ENCODE results near the gene ETS1. TPM values are rescaled to one million over a fixed set of nuclear protein-coding genes. Genes with fewer than 3 reads are reported as not detected.
A peak's percentile ranks its signal among the peaks of the same experiment; 100 is the strongest.

The ETS1 gene
- total RNA-seq, 1 donor from 2014 or later, result 115 TPM

DNA sequence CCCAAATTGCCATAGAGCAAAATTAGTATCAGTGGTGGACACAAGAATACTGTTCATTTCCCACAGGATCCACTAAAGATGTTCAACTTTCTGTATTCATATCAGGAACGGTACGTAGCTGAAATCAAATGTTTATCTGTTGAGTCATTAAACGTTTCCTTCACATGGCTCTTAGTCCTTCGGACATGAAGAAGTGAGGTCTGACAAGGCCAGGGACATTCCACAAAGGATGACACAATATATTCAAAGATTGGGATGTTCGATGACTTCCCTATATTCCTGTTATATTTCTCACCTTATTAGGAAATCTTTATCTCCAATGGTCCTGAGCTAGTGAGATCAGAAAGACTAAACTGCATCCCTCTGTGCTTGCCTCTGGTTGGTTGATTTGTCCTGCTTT is 129.0 kb downstream of the ETS1 start:
- Mint-ChIP-seq H3K27me3 (ENCODE audit: low read depth) (no peaks in the 10 kb centered on the region), H3K4me1 (ENCODE audit: low read depth) (peaks cover 51% of the 10 kb centered on the region), H3K36me3 (ENCODE audit: low read depth) (peaks cover 44% of the 10 kb centered on the region), H3K4me3 (ENCODE audit: unreplicated experiment) (no peak overlapping the region), H3K9me3 (ENCODE audit: low read depth) (no peaks in the 10 kb centered on the region), H3K27ac (ENCODE audit: unreplicated experiment) (peak overlapping the region; percentile 85)
- TF ChIP-seq, protein P1, sequence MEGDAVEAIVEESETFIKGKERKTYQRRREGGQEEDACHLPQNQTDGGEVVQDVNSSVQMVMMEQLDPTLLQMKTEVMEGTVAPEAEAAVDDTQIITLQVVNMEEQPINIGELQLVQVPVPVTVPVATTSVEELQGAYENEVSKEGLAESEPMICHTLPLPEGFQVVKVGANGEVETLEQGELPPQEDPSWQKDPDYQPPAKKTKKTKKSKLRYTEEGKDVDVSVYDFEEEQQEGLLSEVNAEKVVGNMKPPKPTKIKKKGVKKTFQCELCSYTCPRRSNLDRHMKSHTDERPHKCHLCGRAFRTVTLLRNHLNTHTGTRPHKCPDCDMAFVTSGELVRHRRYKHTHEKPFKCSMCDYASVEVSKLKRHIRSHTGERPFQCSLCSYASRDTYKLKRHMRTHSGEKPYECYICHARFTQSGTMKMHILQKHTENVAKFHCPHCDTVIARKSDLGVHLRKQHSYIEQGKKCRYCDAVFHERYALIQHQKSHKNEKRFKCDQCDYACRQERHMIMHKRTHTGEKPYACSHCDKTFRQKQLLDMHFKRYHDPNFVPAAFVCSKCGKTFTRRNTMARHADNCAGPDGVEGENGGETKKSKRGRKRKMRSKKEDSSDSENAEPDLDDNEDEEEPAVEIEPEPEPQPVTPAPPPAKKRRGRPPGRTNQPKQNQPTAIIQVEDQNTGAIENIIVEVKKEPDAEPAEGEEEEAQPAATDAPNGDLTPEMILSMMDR (IDR thresholded peaks at IDR 0.05), result no peak
- DNase-seq (ENCODE audit: low spot score), result no peak

DNA sequence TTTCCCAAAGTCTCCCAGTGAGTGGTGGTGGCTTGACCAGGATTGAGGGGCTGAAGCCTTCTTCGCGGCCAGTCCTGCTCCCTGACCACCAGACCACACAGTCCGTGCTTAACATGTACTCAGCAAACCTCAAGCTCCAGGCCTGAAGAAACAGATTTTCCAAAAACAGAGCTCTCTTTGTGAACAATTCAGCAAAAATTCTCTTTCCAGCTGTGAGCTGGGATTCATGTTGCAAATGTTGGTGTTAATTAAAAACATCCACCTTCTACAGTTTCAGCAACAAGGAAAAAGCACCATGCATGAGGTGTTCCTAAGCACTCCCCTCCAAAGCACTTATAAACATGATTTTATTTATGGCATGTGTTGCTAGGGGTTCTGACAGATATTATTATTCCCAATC is 129.5 kb downstream of the ETS1 start:
- Mint-ChIP-seq H3K4me1 (ENCODE audit: low read depth) (peaks cover 51% of the 10 kb centered on the region), H3K27me3 (ENCODE audit: low read depth) (no peaks in the 10 kb centered on the region), H3K27ac (ENCODE audit: unreplicated experiment) (peak overlapping the region; percentile 85), H3K36me3 (ENCODE audit: low read depth) (peaks cover 40% of the 10 kb centered on the region), H3K4me3 (ENCODE audit: unreplicated experiment) (no peak overlapping the region), H3K9me3 (ENCODE audit: low read depth) (no peaks in the 10 kb centered on the region)
- no peak for DNase-seq (ENCODE audit: low spot score)
- TF ChIP-seq, protein P1 (IDR thresholded peaks at IDR 0.05), result no peak

DNA sequence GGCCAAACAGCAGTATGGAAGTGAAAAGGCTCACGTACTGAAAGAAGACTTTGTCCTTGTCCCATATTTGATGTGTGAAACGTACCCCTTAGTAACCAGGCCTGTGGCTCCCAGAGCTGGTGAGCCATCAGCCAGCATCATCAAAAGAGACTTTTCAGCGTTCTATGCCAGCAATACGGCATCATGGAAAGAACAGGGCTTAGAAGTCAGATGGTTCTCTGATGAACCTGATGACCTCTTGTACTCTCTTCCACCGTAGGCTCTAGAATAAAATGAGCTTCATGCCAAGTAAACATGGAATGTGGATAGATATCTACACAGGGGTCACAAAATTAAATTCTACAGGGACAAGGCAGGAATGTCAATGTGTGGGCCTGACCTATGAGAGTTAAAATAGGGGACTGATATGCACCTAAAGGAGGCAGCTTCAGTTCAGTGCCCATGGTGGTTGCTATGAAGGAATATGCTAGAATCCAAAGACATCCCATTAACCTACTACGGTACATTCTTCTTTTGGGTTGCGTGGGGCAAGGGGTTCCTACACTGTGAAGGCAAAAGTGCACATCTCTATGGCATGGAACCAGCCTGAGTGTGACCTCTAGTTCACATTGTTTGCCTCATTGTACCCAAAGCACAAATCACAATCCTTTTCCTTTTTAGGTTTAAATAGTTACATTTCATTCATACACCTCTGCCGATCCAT is 130.6 kb downstream of the ETS1 start:
- Mint-ChIP-seq H3K4me1 (ENCODE audit: low read depth) (peaks cover 57% of the 10 kb centered on the region), H3K36me3 (ENCODE audit: low read depth) (peaks cover 28% of the 10 kb centered on the region), H3K27me3 (ENCODE audit: low read depth) (no peaks in the 10 kb centered on the region), H3K4me3 (ENCODE audit: unreplicated experiment) (no peak overlapping the region), H3K9me3 (ENCODE audit: low read depth) (no peaks in the 10 kb centered on the region), H3K27ac (ENCODE audit: unreplicated experiment) (no peak overlapping the region)
- TF ChIP-seq, protein P1 (IDR thresholded peaks at IDR 0.05), result no peak
- DNase-seq (ENCODE audit: low spot score), result no peak

DNA sequence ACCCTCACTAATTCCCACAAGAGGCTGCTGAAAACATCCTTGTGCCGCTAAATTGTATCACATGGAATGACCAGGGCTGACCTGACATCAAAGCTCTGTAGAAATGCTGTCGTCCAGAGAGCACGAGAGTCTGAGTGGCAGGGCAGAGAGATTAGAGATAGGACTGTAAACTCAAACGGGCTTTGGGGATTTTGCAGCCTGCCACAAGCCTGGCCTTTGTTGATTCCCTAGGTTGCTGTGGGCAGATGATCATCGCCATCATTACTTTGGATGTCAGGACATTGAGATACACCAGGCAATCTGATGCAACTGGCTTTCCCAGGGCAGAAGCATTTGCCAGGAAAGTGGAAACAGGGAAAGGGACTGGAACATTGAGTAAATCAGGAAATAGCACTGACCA is 131.6 kb downstream of the ETS1 start:
- H3K27ac Mint-ChIP-seq (ENCODE audit: unreplicated experiment), result no peak overlapping the region
- no peaks in the 10 kb centered on the region for H3K27me3 Mint-ChIP-seq (ENCODE audit: low read depth)
- no peak overlapping the region for H3K4me3 Mint-ChIP-seq (ENCODE audit: unreplicated experiment)
- no peaks in the 10 kb centered on the region for H3K9me3 Mint-ChIP-seq (ENCODE audit: low read depth)
- peaks cover 64% of the 10 kb centered on the region for H3K4me1 Mint-ChIP-seq (ENCODE audit: low read depth)
- H3K36me3 Mint-ChIP-seq (ENCODE audit: low read depth), result peaks cover 20% of the 10 kb centered on the region
- TF ChIP-seq, protein P1 (IDR thresholded peaks at IDR 0.05), result no peak
- no peak for DNase-seq (ENCODE audit: low spot score)

DNA sequence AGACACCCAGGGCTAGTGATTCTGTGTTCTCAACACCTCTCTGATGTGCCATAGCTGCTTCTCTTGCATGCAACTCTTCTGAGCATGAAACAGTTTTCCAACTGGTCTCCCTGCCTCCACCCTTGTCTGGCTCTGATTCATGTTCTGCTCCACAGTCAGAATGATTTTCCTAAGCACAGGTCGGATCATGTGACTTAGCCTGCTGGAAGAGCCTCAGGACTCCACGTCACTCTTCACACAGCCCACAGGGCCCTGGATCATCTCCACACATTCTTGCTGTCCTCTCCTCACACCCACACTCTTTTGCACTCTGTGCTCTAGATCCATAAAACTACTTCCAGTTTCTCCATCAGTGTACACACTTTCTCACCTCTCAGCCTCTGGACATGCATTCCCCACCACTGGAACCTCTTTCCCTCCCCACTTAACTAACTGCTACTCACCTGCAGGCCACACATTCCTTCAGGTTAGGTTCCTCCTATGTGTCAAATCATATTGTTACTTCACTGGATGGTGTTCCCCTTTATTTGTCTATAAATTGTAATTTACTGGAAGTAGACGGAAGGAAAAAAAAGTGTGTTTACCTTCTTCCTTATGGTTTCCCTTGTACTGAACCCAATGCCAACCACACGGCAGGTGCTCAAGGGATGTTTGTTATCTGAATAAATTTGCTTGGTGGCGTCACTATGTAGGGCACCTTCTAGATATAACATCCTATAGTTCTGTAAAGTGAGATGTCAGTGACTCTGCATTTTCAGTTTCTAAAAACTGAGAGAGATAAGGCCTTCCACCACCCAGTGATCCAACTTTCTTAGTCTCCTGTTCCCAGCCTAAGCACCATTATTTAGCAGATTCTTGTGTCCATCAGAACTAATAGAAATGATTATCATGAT is 133.7 kb downstream of the ETS1 start:
- TF ChIP-seq, protein P1 (IDR thresholded peaks at IDR 0.05), result no peak
- DNase-seq (ENCODE audit: low spot score), result no peak
- Mint-ChIP-seq H3K4me3 (ENCODE audit: unreplicated experiment) (no peak overlapping the region), H3K4me1 (ENCODE audit: low read depth) (peaks cover 60% of the 10 kb centered on the region), H3K27me3 (ENCODE audit: low read depth) (no peaks in the 10 kb centered on the region), H3K36me3 (ENCODE audit: low read depth) (peaks cover 13% of the 10 kb centered on the region), H3K27ac (ENCODE audit: unreplicated experiment) (peak overlapping the region; percentile 84), H3K9me3 (ENCODE audit: low read depth) (no peaks in the 10 kb centered on the region)
